ENCODE measurements around the gene CCDC87. TPM values are rescaled to one million over a fixed set of nuclear protein-coding genes. Genes with fewer than 3 reads are reported as not detected.
A peak's percentile ranks its signal among the peaks of the same experiment; 100 is the strongest.

The CCDC87 gene
- total and polyA plus RNA-seq, 2 of the 8 experiments (the other 6 are each of a cell fraction or from before 2014, with no cell fraction given): 0.32 to 0.99 TPM

- no peak overlapping the region; a peak in 1 of 7 replicates for H3K9ac ChIP-seq (replicated peaks in 1 of 4; ENCODE audit: extremely low read depth in 1 of 4, low read depth in 3 of 4, low read length in 3 of 4)
- H4K91ac ChIP-seq (replicated peaks; ENCODE audit: insufficient read length, low read length): no peak overlapping the region
- H3K14ac ChIP-seq (ENCODE audit: insufficient read length): no peak overlapping the region
- H4K8ac ChIP-seq (ENCODE audit: extremely low read depth, insufficient read depth, low read length): no peak overlapping the region
- H3K36me3 ChIP-seq (ENCODE audit: control insufficient read depth in 2 of 4, insufficient read depth in 4 of 4, low read length in 3 of 4): peaks cover 25 to 63% (median 52%) of the 10 kb centered on the region in 4 experiments
- no peak overlapping the region for H3K56ac ChIP-seq (replicated peaks; ENCODE audit: insufficient read length, low read depth, low read length)
- H2AFZ ChIP-seq (ENCODE audit: low read length): no peak overlapping the region
- no peak overlapping the region for H3K4me3 ChIP-seq (ENCODE audit: extremely low read depth in 1 of 4, insufficient read depth in 2 of 4, low read depth in 3 of 4, low read length in 4 of 4)
- H3K27ac ChIP-seq (ENCODE audit: low read depth, low read length): no peak overlapping the region
- 90% methylated on average over 27 of the region's 50 CpGs; no CpG with 5 or more reads in 1 of the 2 experiments for WGBS, 2 experiments (ENCODE audit: extremely low coverage in 1 of 2, insufficient coverage in 1 of 2, insufficient read length in 1 of 2, insufficient replicate concordance in 2 of 2, low coverage in 1 of 2, low lambda C conversion rate in 2 of 2, missing lambda C conversion rate in 1 of 2)
- H3K4ac ChIP-seq (replicated peaks; ENCODE audit: insufficient read length, low read depth, low read length): no peak overlapping the region
- H2BK5ac ChIP-seq (ENCODE audit: low read depth, low read length): no peak overlapping the region
- no peaks in the 10 kb centered on the region for H3K23me2 ChIP-seq (ENCODE audit: low read depth, low read length)
- no peaks in the 10 kb centered on the region for H3K79me2 ChIP-seq (ENCODE audit: control insufficient read depth in 1 of 2, insufficient read depth in 2 of 2, low read length in 2 of 2)
- no peaks in the 10 kb centered on the region for H3K27me3 ChIP-seq (replicated peaks in 1 of 4; ENCODE audit: control insufficient read depth in 3 of 4, extremely low read depth in 1 of 4, insufficient read depth in 3 of 4, low read length in 3 of 4)
- H3K79me1 ChIP-seq (ENCODE audit: low read depth, low read length): no peaks in the 10 kb centered on the region
- peaks cover 0 to 5% of the 10 kb centered on the region in 2 experiments for H4K20me1 ChIP-seq (replicated peaks in 1 of 2; ENCODE audit: control insufficient read depth in 1 of 2, insufficient read depth in 2 of 2, low read length in 2 of 2)
- H3K23ac ChIP-seq (ENCODE audit: insufficient read length): no peak overlapping the region
- TF ChIP-seq CEBPB (IDR thresholded peaks at IDR 0.05; ENCODE audit: low read depth, low read length) (peak; percentile 80), TAF7 (optimal IDR thresholded peaks at IDR 0.05; ENCODE audit: borderline replicate concordance, low read depth, low read length) (no peak)
- no peak overlapping the region for H2BK12ac ChIP-seq (ENCODE audit: low read depth, low read length)
- ChIA-PET CTCF (ENCODE audit: partially characterized antibody) (interaction anchor here (0.6 to 1.7 kb wide), 3 partner anchors 11 to 68 kb away, joined by 3 to 7 read pairs (median 4); no protein-coding TSS in a partner anchor), POLR2A (ENCODE audit: partially characterized antibody) (interaction anchor here (0.7 to 7.4 kb wide), 7 partner anchors 8 to 188 kb away, joined by 3 to 54 read pairs (median 5); partner anchors contain the start of genes ACTN3, CTSF, RBM14 and RBM4)
- no peak overlapping the region for H2BK120ac ChIP-seq (replicated peaks; ENCODE audit: low read depth, low read length)
- FAIRE-seq (no peak), DNase-seq (ENCODE audit: low read depth in 1 of 2, low spot score in 2 of 2) (no peak)
- no peak overlapping the region for H2BK20ac ChIP-seq (ENCODE audit: low read length)
- H4K5ac ChIP-seq (ENCODE audit: insufficient read length, low read depth, low read length): no peak overlapping the region
- H2BK15ac ChIP-seq (ENCODE audit: low read length): no peak overlapping the region
- peaks cover 0 to 2% (median 0%) of the 10 kb centered on the region in 4 experiments; a peak in 1 of 7 replicates for H3K4me1 ChIP-seq (replicated peaks in 1 of 4; ENCODE audit: control insufficient read depth in 3 of 4, insufficient read depth in 4 of 4, low read length in 3 of 4)
- no peaks in the 10 kb centered on the region for H3K9me3 ChIP-seq (ENCODE audit: insufficient read depth in 2 of 2, low read depth in 1 of 2, low read length in 1 of 2)
- H3K4me2 ChIP-seq (ENCODE audit: insufficient read depth in 1 of 2, low read depth in 2 of 2, low read length in 2 of 2): no peak overlapping the region
- no peak overlapping the region for H3K18ac ChIP-seq (ENCODE audit: extremely low read depth, low read length)
- H2AK5ac ChIP-seq (ENCODE audit: low read depth, low read length): no peak overlapping the region
Measured at GRCh38 chr11:66559142-66559865, 33.6 kb downstream of the CCDC87 start.
